HG03064 (cell line): ENCODE data around the gene TMEM129.
A peak's percentile ranks its signal among the peaks of the same experiment; 100 is the strongest.

Experiments used
- ATAC-seq: cut with Tn5 transposase; IDR thresholded peaks from one replicate; pipeline ENCODE4 v1.9.1; 2021; ENCODE audit warnings: low read depth; ENCODE audit not compliant: unreplicated experiment

The TMEM129 gene

DNA sequence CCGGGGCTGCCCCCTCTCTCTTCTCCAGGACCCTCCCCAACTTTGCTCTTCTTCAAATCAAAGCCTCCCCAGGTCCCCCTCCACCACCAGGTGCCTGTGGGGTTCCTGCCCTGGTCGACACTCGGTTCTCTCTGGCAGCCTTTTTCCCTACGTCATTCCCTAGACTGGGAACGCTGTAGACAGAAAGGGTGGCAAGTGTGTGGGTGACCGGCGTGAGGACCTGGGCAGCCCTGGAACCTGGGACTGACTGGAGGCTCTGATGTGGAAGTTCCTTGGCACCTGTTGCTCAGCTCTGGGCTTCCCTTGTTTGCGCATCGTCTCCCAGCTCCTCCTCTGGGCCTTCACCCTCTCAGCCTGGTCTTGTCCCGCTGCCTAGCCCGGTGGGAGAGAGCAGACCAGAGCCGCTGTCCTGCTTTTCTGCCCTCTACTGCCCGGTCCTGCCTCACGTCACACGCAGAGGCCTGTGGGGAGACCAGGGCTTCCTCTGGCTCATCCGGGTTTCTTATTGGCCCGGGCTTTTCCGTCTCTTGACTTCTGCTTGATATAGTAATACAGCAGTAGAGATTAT is 1.5 kb upstream of the TMEM129 start:
- ATAC-seq: no peak

DNA sequence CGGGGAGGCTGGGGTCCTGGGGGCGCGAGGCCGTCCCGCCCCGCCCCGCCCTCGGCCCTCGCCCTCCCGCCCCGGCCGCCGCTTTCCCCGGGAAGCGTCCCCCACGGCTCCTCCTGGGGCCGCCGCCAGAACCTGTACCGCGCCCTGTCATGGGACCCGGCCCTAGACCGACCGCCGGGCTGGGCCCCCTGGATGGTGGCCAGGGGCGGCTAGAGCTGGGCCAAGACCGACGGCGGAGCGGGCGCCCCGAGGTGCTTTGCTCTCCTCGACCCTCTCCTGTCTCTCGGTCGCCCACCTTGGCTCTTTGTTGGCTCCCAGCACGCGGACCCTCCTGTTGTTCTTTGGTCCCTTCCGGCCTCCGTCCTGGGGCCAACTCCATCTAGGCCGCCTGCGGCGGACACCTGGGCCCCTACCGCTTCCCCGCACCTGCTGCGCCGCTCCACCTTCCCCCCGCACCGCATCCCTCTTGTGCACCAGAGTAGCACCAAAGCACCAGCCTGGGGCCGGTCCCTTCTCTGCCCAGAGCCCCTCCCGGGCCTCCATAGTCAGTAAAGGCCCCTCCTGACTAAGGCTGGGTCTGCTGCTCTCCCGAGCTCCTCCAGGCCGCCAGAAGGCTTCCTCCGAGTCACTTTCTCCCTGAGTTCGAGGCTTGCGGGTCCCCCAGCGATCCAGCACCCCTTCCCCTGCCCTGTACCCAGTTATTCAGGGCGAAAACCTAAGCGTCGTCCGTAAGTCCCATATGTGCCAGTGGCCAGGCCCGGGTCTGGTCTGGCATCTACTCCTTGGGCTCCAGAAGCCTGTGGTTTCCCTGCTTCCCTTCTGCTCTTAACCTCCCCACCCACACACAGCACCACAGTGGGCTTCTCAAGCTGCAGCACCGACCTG is 785 bp upstream of the TMEM129 start:
- ATAC-seq: peak; percentile 1

DNA sequence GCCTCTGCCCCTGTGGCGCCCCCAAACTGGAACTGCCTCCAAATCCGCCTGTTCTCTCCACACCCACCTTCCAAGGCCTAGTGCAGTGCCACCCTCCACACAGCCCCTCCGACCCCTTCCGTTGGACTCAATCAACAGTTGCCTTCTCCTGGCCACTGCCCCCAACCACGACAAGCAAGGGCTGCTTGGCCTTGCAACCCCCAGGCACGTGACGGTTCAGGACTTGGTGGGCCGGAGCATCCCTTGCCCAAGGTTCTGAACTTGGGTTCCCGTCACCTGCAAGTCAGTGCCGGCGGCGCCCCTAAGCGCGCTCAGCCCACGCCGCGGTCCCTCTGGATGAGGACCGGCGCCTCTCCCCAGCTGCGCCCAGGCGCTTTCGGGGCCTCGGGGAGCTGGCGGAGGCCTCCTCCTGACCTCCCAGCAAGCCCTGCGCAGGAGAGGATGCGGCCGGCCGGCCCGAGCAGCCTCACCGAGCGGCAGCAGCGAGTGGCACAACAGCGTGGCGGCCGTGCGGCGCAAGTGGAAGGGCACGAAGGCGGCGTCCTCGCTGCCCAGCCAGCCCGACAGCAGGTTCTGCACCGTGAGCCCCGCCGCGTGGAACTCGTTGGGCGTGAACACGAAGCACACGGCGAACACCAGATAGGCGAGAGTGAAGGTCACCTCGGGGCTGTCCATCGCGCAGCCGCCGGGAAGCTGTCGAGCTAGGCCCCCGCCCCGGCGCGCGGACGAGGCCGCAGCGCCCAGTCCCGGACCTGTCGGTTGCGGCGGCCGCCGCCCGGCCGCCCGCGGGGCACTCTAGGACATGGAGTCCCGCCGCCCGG is 750 bp downstream of the TMEM129 start:
- ATAC-seq: no peak

DNA sequence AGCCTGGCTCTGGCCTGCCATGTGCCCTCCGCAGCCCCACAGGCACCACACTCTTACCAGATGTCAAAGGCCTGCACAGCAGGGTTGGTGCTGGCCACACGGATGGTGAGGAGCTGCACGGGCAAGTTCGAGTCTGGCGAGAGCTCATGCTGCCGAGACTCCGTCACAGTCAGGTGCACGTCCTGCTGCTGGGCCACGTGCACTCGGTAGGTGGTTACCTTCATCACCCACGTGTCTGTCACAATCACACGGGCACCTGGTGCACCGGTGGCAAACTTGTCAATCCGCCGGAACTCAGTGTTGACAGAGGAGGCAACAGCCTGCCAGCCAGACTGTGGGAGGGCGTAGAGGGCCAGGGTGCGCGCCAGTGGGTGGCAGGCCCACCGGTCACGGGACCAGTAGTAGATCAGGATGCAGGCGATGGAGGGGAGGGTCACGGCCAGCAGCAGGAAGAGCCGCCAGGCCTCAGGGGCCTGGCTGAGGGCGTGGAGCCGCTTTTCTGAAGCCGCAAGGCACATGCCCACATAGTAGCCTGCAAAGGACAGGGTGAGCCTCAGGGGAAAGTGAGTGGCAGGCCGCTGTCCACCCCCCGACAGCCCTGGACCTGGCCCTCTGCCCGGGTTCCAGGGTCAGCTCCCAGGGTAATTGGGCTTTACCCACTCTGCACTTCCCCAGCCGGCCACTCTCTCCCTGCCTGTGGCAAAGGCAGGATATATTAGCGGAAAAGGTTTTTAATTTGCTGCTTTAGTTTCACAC is 2.9 kb downstream of the TMEM129 start:
- no peak for ATAC-seq

- ATAC-seq: no peak
Measured at GRCh38 chr4:1717129-1718094, 3.7 kb downstream of the TMEM129 start.

DNA sequence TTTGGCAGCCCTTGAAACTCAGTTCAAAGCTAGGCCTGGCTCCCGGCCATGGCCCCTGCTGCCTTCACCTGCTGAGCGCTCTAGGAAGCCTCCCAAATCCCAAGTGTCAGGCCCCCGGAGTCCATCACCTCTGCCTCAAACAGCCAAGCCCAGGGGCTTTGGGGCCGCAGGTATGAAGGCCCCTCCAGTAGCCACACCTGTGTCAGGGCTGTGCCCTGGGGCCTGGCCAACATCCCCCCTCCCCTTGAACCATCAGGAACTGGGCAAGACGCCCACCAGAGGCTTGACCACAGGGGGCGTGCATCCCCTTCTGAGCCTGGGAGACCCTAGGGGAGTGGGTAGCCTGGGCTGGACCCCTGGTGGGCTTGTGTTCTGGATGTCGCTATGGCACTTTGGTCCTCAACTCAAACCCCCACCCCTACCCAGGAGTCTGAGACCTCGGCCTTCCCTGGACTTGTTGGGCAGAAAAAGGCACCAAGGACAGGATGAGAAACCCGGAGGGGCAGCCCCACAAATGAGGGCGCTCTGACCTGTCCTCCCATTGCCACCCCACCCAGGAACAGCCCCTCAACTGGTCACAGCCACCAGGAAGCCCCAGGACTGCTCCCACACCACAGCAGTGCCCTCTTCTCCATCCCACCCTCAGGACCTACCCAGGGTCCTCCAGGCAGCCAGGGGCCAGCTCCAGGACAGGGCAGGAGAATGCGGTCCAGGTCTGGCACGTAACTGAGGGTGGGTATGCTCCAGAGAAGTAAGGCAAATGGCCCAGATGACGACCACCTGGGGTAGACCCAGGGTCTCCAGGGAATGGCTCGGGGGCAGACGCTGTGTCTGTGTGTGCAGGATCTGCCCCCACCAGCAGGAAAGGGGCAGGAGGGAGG is 4.8 kb downstream of the TMEM129 start:
- ATAC-seq: no peak

- no peak for ATAC-seq
Measured at GRCh38 chr4:1715002-1715758, 5.9 kb downstream of the TMEM129 start.

- ATAC-seq: no peak
Measured at GRCh38 chr4:1714303-1715001, 6.7 kb downstream of the TMEM129 start.

DNA sequence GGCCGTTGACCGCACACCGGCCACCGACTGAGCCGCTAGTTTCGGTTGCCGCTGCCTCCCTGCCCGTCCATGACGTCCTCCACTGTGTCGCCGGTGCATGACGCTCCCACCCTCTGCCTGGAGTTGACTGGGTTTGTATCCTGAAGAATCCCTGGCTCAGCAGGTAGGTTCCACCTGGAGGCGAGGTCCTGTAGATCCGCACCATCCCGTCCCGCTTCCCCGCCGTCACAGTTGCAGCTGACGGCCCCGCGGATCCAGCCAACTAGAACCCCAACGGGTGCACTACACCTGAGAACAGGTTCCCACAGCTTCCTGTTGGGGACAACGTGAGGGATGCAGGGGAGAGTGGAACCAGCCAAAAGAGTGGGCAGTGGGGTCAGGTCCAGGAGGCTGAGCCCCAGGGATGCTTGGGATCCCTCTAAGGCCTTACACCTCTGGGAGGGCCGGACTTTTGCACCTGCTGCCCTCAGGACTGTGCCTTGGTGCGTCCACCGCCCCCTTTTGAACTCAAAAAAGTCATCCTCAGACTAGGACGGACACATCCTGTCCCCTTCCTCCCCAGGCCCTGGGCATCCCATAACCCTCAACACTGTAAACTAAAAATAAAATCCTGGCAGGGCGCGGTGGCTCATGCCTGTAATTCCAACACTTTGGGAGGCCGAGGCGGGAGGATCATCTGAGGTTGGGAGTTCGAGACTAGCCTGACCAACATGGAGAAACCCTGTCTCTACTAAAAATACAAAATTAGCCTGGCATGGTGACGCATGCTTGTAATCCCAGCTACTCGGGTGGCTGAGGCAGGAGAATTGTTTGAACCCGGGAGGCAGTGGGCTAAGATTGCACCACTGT is 7.9 kb downstream of the TMEM129 start:
- ATAC-seq: peak; percentile 1

DNA sequence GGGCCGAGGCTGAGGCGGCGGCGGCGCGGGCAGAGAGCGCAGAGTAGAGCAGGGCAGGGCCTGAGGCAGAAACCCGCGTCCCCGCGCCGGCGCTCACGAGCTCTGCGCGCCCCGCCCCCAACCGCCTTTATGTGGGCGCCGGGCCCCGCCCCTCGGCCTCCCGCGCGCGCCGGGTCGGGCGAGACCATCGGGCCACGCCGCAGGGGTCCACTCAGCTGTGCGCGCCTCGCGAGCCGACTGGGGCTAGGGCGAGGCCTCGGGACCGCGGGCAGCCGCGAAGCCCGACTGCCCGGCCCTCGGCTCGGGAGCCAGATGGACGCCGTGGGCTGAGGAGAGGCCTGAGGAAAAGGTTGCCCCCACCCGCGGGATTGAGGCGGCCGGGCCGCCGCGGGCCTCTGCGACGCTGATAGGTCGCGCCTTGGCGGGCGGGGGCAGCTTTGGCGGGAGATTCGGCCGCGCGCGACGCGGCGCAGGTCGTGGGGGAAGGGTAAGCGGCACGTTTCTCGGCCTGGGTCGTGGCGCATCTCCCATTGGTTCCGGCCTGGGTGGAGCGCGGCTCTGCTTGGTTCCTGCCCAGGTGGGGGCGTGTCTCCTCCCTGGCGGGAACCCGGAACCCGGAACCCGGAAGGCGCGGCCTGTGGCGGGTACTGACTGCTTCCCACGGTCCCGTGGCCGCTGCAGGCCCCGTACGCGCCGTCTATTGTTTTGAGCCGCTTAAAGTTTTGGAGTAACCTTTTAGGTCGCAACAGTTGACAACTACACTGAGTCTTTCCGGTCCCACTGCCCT is 8.7 kb downstream of the TMEM129 start, which contains the start of gene SLBP:
SLBP (minus strand) TSS at position 104 of the 787 bp plus-strand sequence. CDS start 131 bp downstream, outside the sequence.
- ATAC-seq: peak; percentile 64

DNA sequence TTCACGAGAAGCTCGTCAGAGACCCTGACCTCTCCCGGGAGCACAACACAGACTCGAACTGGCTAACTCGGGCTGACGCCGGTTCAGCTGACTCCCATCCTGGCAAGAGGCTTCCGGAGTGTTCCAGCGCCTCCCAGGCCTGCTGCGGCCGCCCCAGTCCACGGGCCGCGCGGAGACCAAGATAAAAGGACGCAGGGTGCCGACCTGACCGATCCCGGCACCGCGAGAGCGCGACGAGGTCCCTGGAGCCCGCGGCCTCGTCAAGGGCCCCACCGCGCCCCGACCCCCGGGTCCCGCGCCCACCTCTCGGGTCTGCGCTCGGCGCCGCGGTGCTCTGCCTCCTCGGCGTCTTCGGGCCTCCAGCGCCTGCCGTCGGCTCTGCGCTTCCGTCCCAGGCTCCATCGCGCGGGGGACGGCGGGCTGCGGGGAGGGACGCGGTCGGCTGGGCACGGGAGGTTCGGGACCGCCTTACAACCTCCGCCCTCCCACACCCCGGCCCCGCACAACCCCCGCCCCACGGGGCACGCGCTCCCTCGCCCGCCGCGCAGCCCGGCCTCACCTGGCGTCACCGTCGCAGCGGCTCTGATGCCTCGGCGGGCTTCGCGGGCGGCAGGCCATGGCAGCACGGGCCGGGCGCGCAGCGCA is 9.4 kb downstream of the TMEM129 start:
- peak; percentile 15 for ATAC-seq

DNA sequence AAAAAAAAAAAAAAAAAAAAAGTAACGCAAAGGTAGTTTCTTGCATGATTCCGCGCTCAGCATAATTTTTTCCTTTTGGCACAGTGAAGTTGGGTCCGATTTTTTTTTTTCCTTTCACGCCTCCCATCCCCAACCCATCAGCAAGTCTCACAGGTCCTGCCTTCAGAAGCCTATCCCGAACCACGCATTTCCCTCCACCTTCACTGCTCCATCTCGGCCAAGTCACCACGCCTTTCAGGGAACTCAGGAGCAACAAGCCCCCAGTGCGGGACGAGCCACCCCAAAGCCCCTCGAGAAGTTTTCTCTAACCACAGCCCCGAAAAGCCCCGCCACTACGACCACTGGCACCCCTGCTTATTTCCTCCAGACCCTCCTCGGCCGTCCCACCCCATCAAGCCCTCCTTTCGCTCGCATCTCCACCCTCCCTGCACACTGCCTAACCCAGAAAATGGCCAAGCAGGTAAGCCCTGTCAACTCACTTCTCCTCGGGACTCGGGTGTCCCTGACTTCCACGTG is 10.0 kb downstream of the TMEM129 start:
- no peak for ATAC-seq

GRCh38 chr4:1708581-1708980 is 12.5 kb downstream of the TMEM129 start:
- no peak for ATAC-seq

DNA sequence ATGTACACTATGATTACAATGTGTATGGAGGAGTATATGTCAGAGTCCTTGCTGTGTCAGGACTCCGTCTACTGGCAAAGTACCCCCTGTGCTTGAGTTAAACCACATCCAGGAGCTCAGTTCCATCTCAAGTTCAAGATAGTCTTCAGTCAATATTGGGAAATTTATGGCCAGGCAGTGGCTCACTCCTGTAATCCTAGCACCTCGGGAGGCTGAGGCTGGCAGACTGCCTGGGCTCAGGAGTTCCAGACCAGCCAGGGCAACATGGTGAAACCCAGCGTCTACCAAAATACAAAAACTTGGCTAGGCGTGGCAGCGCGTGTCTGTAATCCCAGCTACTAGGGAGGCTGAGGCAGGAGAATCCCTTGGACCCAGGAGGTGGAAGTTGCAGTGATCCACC is 14.8 kb downstream of the TMEM129 start:
- no peak for ATAC-seq

DNA sequence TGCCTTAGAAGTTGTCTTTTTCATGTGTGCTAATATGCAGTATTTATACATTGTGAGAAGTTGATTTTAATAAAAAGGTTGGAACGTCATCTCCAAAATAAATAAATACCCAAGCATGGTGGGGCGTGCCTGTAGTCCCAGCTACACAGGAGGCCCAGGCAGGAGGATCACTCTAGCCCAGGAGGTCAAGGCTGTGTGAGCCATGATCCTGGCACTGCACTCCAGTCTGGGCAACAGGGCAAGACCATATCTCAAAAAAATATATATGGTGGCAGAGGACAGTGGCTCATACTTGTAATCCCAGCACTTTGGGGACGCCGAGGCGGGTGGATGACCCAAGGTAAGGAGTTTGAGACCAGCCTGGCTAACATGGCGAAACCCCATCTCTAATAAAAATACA is 15.4 kb downstream of the TMEM129 start:
- ATAC-seq: no peak
